Measurements from ENCODE around the gene ENTHD1.

Gene ENTHD1

DNA sequence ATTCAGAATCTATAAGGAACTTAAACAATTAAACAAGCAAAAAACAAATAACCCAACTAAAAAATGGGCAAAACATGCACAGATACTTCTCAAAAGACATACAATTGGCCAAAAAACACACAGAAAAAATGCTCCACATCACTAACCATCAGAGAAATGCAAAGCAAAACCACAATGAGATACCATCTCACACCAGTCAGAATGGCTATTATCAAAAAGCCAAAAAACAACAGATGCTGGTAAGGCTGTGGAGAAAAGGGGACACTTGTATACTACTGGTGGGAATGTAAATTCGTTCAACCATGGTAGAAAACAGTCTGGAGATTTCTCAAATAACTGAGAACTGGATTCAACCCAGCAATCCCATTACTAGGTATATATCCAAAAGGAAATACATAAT, 24.8 kb downstream of the ENTHD1 start:
- TF ChIP-seq, protein P1, sequence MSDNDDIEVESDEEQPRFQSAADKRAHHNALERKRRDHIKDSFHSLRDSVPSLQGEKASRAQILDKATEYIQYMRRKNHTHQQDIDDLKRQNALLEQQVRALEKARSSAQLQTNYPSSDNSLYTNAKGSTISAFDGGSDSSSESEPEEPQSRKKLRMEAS (IDR thresholded peaks at IDR 0.05; ENCODE audit: low read depth, low read length): no peak
- TF ChIP-seq POLR2A (IDR thresholded peaks at IDR 0.05; ENCODE audit: extremely low read depth, insufficient read length) (no peak), MYC (IDR thresholded peaks at IDR 0.05; ENCODE audit: low read depth, low read length) (no peak)
- TF ChIP-seq, protein P2, sequence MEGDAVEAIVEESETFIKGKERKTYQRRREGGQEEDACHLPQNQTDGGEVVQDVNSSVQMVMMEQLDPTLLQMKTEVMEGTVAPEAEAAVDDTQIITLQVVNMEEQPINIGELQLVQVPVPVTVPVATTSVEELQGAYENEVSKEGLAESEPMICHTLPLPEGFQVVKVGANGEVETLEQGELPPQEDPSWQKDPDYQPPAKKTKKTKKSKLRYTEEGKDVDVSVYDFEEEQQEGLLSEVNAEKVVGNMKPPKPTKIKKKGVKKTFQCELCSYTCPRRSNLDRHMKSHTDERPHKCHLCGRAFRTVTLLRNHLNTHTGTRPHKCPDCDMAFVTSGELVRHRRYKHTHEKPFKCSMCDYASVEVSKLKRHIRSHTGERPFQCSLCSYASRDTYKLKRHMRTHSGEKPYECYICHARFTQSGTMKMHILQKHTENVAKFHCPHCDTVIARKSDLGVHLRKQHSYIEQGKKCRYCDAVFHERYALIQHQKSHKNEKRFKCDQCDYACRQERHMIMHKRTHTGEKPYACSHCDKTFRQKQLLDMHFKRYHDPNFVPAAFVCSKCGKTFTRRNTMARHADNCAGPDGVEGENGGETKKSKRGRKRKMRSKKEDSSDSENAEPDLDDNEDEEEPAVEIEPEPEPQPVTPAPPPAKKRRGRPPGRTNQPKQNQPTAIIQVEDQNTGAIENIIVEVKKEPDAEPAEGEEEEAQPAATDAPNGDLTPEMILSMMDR (IDR thresholded peaks at IDR 0.05; ENCODE audit: low read depth, low read length): no peak
- H3K4me3 ChIP-seq (ENCODE audit: low read depth, low read length): no peak overlapping the region
- DNase-seq (ENCODE audit: low read depth): no peak

DNA sequence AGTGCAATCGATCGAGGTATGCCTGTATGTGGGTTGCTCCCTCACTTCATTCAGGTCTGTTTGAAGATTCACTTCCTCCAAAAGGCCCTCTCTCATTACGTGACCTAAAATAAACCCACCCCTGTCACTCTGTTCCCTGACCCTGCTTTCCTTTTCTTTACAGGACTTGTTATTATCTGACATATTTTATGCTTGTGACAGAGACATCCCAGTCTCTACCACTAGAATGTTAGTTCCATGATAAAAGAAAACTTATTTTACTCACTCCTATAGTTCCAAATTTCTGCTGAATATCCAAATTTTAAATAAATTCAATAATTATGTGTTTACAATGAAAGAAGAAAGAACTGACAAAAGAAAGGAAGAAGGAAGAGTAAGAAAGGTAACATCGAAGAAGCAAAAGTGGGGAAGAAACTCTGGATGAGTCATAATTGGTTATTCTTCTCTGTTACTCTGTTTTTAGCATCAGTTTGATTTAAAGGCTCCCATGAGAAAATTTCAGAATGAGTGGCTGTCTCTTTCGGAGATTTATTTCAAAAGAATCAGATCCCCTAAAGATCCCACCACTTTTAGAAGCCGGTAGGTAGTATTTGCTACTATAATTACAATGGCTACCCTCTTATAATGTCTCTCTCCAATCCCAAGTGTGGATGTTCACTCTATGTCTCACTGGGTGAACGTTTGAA, 33.5 kb downstream of the ENTHD1 start:
- H3K4me3 ChIP-seq (ENCODE audit: low read depth, low read length): no peak overlapping the region
- DNase-seq (ENCODE audit: low read depth): no peak
- TF ChIP-seq POLR2A (IDR thresholded peaks at IDR 0.05; ENCODE audit: extremely low read depth, insufficient read length) (no peak), MYC (IDR thresholded peaks at IDR 0.05; ENCODE audit: low read depth, low read length) (no peak)
- TF ChIP-seq, protein P2 (IDR thresholded peaks at IDR 0.05; ENCODE audit: low read depth, low read length): no peak
- TF ChIP-seq, protein P1 (IDR thresholded peaks at IDR 0.05; ENCODE audit: low read depth, low read length): no peak

DNA sequence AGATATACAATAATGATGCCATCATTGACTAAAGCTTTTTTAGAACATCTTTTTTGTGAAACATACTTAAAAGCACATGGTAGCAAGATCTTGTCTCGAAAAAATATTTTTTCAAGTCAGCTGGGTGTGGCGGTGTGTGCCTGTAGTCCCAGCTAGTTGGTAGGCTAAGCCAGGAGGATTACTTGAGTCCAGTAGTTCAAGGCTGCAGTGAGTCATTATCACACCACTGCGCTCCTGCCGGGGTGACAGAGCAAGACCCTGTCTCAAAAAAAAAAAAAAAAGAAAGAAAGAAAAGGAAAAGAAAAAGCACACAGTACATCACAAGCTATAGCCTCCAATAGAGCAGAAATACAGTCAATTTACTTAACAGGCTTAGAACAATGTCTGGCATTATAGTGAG, 37.0 kb downstream of the ENTHD1 start:
- no peak for DNase-seq (ENCODE audit: low read depth)
- TF ChIP-seq, protein P2 (IDR thresholded peaks at IDR 0.05; ENCODE audit: low read depth, low read length): no peak
- TF ChIP-seq POLR2A (IDR thresholded peaks at IDR 0.05; ENCODE audit: extremely low read depth, insufficient read length): no peak
- TF ChIP-seq, protein P1 (IDR thresholded peaks at IDR 0.05; ENCODE audit: low read depth, low read length): no peak
- no peak for TF ChIP-seq MYC (IDR thresholded peaks at IDR 0.05; ENCODE audit: low read depth, low read length)
- H3K4me3 ChIP-seq (ENCODE audit: low read depth, low read length): no peak overlapping the region

DNA sequence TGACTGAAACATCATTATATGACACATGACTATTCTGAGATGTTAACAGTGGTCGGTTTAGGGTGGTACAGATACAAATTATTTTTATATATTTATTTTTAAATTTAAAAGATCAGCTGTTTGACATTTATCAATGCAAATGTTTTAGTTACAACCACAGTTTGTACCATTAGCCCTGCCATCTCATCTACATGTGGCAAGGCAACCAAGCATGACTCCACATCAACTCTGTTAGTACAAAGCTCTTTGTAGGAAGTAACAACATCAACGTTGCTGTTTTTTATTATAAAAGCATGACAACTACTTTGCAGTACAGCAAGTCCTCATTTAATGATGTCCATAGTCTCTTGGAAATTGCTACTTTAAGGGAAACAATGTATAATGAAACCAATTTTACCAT, 40.8 kb downstream of the ENTHD1 start:
- TF ChIP-seq, protein P2 (IDR thresholded peaks at IDR 0.05; ENCODE audit: low read depth, low read length): no peak
- TF ChIP-seq, protein P1 (IDR thresholded peaks at IDR 0.05; ENCODE audit: low read depth, low read length): no peak
- TF ChIP-seq POLR2A (IDR thresholded peaks at IDR 0.05; ENCODE audit: extremely low read depth, insufficient read length): no peak
- no peak for TF ChIP-seq MYC (IDR thresholded peaks at IDR 0.05; ENCODE audit: low read depth, low read length)
- H3K4me3 ChIP-seq (ENCODE audit: low read depth, low read length): no peak overlapping the region
- no peak for DNase-seq (ENCODE audit: low read depth)

DNA sequence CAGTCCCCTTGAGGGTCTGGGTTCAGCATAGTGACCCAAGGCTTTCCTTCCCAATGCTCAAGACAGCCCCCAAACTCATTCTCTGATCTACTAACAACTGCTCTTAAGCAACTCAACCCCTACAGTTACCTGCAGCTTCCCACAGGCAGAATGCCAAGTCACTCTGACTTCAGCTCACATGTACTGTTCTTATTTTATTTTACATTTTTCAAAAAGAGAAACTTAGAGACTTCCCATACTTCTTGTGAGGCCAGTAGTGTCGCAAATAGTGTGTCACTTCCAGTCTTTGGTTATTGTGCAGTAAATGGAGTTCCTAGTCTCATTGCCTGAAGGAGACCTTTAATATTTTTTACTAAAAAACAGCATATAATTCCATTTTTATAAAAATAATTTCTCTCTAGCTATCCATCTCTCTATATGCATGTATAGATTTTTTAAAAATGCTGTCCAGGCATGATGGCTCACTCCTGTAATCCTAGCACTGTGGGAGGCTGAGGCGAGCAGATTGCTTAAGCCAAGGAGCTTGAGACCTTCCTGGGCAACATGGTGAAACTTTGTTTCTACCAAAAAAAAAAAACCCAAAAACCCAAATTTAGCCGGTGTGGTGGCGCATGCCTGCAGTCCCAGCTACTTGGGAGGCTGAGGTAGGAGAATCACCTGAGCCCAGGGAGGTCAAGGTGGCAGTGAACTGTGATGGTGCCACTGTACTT, 41.8 kb downstream of the ENTHD1 start:
- no peak overlapping the region for H3K4me3 ChIP-seq (ENCODE audit: low read depth, low read length)
- no peak for DNase-seq (ENCODE audit: low read depth)

More for the DNA sequence above, 41.8 kb downstream of the ENTHD1 start:
- TF ChIP-seq, protein P1 (IDR thresholded peaks at IDR 0.05; ENCODE audit: low read depth, low read length): no peak
- TF ChIP-seq, protein P2 (IDR thresholded peaks at IDR 0.05; ENCODE audit: low read depth, low read length): no peak
- TF ChIP-seq MYC (IDR thresholded peaks at IDR 0.05; ENCODE audit: low read depth, low read length): no peak
- no peak for TF ChIP-seq POLR2A (IDR thresholded peaks at IDR 0.05; ENCODE audit: extremely low read depth, insufficient read length)

All from NB4 (cell line).